Adrenal gland (tissue), 12 donors: ENCODE results near the gene MAP2K1. TPM values are rescaled to one million over a fixed set of nuclear protein-coding genes. Genes with fewer than 3 reads are reported as not detected.

Source experiments
- DNase-seq, 7 donors: peaks; one replicate each; pipeline ENCODE4 v3.0.0-alpha.2; 2019 to 2020
- H3K27ac ChIP-seq, 5 donors: fragments of 200-600 bp; sonication (generic) in 4 of 5; 1 replicate in 3 of 5; 2 replicates in 2 of 5; pipeline versions ENCODE4 v1.5.1 to v1.8.0; 2016 to 2020; ENCODE audit warnings: mild to moderate bottlenecking in 1 of 5
- H3K27me3 ChIP-seq: fragments of 200-600 bp; 2 replicates; pipeline ENCODE4 v1.8.0; 2021
- H3K36me3 ChIP-seq, 2 donors: fragments of 200-600 bp; replicated peaks in 1 of 2; 1 replicate in 1 of 2; 2 replicates in 1 of 2; pipeline versions ENCODE4 v1.5.1 to v1.8.0; 2018 to 2022
- H3K4me1 ChIP-seq, 2 donors: fragments of 200-600 bp; replicated peaks in 1 of 2; 1 replicate in 1 of 2; 2 replicates in 1 of 2; pipeline versions ENCODE4 v1.5.1 to v1.8.0; 2018 to 2021
- H3K4me3 ChIP-seq, 4 donors: fragments of 200-600 bp; sonication (generic) in 3 of 4; one replicate each; pipeline ENCODE4 v1.5.1; 2016 to 2018
- H3K9me3 ChIP-seq, 3 donors: fragments of 200-600 bp; sonication (generic) in 1 of 3; replicated peaks in 1 of 3; 1 replicate in 2 of 3; 2 replicates in 1 of 3; pipeline versions ENCODE4 v1.5.1 to v1.8.0; 2016 to 2021
- POLR2A ChIP-seq, 2 donors: fragments of 450-650 bp; IDR thresholded peaks; one replicate each; pipeline ENCODE4 v1.6.1; 2017; ENCODE audit warnings: antibody characterized with exemption in 2 of 2, mild to moderate bottlenecking in 2 of 2, moderate library complexity in 1 of 2
- WGBS, 4 donors: extraction: QIAGEN DNeasy Blood & Tissue Kit in 2 of 4; methylation state at CpG; one replicate each; pipeline versions ENCODE4 v1.1.5 to v1.1.7; 2013 to 2017; 5-methylcytosine and 5-hydroxymethylcytosine counted together
- intact Hi-C, 2 donors: fragments of 100-400 bp; cut with DNase I; formaldehyde crosslinking; loops; one replicate each; pipeline versions ENCODE4 v1.14.1 to v1.15.0; 2022 to 2023
- polyA plus RNA-seq, 3 donors: library from polyadenylated mRNA; stranded (reverse); fragments of 200-250 nt in 2 of 3; fragments of 350-450 nt in 1 of 3; fragmentation: Illumina TruSeq in 1 of 3; extraction: RNeasy Lipid Tissue Mini Kit (QIAGEN cat#74804) in 1 of 3; gene quantifications; one replicate each; pipeline ENCODE4 v1.2.3, GENCODE V29; 2013 to 2014
- total RNA-seq, 9 donors: library from RNA; depleted of rRNA in 4 of 9; stranded (reverse); fragments of >200 nt in 4 of 9; fragments of 120-200 nt in 1 of 9; fragmentation: NEBNext Ultra II Directional in 1 of 9; extraction: Animal tissue kit (Norgen Biotek cat#: 25700) in 1 of 9; gene quantifications; one replicate each; pipeline versions ENCODE4 v1.1.0 to v1.2.4, GENCODE V29; 2013 to 2023
- TF ChIP-seq, protein P1 (sequence below), 6 experiments: fragments of 450-650 bp in 4 of 6; fragments of 200-600 bp in 2 of 6; sonication (generic) in 1 of 6; IDR thresholded peaks; 1 replicate in 5 of 6; 2 replicates in 1 of 6; pipeline versions ENCODE4 v1.5.1 to v1.8.0; 2016 to 2021; ENCODE audit warnings: antibody characterized with exemption in 6 of 6, mild to moderate bottlenecking in 2 of 6, moderate library complexity in 1 of 6
- donor health status: healthy with polysubstance abuse.
- donor health status: Bipolar disorder and iron deficiency.
- donor health status: DM: yes; HTN: yes; CAD: no.
- donor health status: DM: no; HTN: no; CAD: no.
- donor health status: DM: no; HTN: no; CAD: no.
- donor health status: DM: yes; HTN: yes; CAD: no.

MAP2K1 gene
- total and polyA plus RNA-seq, 12 donors, result 14.0 to 60.0 (median 45.9) TPM

DNA sequence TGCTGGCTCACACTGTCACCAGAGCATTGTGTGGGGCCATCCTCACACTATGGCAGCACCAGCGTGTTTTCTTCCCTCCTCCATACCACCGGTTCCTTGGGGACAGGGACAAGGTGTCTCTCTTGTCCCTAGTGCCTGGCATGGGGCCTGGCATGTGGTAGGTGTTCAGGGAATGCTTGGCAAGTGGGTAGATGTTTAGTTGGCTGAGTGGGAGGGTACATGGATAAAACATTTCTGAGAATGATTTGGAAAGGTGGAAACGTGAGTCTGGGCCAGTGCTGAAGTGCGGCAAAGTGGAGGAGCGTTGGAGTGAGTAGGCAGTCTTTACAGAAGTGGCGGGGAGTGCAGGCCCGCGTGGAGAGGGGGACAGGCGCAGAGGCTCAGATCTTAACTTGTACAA lies 95.8 kb downstream of the MAP2K1 start:
- WGBS, 4 donors, result 92 to 95% (median 94%) methylated on average over 9 of the region's 9 CpGs
- no peak overlapping the region for H3K27ac ChIP-seq
- H3K27me3 ChIP-seq, result no peaks in the 10 kb centered on the region
- H3K4me1 ChIP-seq, result no peaks in the 10 kb centered on the region
- no peaks in the 10 kb centered on the region for H3K9me3 ChIP-seq
- H3K4me3 ChIP-seq, result no peak overlapping the region
- intact Hi-C loops, result no loop called here
- peaks cover 0 to 5% of the 10 kb centered on the region in 2 donors for H3K36me3 ChIP-seq
- no peak for DNase-seq
- TF ChIP-seq POLR2A (IDR thresholded peaks at IDR 0.05), result no peak

- intact Hi-C loops, result no loop called here
- no peaks in the 10 kb centered on the region for H3K4me1 ChIP-seq
- 79 to 97% (median 83%) methylated on average over 3 of the region's 3 CpGs for WGBS, 4 donors
- H3K36me3 ChIP-seq, result peaks cover 0 to 11% of the 10 kb centered on the region in 2 donors
- H3K27ac ChIP-seq, result no peak overlapping the region
- DNase-seq, result no peak
- H3K27me3 ChIP-seq, result no peaks in the 10 kb centered on the region
- TF ChIP-seq, protein P1, sequence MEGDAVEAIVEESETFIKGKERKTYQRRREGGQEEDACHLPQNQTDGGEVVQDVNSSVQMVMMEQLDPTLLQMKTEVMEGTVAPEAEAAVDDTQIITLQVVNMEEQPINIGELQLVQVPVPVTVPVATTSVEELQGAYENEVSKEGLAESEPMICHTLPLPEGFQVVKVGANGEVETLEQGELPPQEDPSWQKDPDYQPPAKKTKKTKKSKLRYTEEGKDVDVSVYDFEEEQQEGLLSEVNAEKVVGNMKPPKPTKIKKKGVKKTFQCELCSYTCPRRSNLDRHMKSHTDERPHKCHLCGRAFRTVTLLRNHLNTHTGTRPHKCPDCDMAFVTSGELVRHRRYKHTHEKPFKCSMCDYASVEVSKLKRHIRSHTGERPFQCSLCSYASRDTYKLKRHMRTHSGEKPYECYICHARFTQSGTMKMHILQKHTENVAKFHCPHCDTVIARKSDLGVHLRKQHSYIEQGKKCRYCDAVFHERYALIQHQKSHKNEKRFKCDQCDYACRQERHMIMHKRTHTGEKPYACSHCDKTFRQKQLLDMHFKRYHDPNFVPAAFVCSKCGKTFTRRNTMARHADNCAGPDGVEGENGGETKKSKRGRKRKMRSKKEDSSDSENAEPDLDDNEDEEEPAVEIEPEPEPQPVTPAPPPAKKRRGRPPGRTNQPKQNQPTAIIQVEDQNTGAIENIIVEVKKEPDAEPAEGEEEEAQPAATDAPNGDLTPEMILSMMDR (IDR thresholded peaks at IDR 0.05), result no peak
- no peak for TF ChIP-seq POLR2A (IDR thresholded peaks at IDR 0.05)
- no peaks in the 10 kb centered on the region for H3K9me3 ChIP-seq
- no peak overlapping the region for H3K4me3 ChIP-seq
These were observed 96.4 kb downstream of the MAP2K1 start for GRCh38 chr15:66483131-66483566.

GRCh38 chr15:66484539-66485112 lies 97.9 kb downstream of the MAP2K1 start:
- no peaks in the 10 kb centered on the region for H3K4me1 ChIP-seq
- WGBS, 4 donors, result 94 to 99% (median 97%) methylated on average over 5 of the region's 5 CpGs
- no peak overlapping the region for H3K27ac ChIP-seq
- TF ChIP-seq, protein P1 (IDR thresholded peaks at IDR 0.05), result no peak
- no peak for TF ChIP-seq POLR2A (IDR thresholded peaks at IDR 0.05)
- no peaks in the 10 kb centered on the region for H3K27me3 ChIP-seq
- peaks cover 0 to 24% of the 10 kb centered on the region in 2 donors for H3K36me3 ChIP-seq
- no peaks in the 10 kb centered on the region for H3K9me3 ChIP-seq
- intact Hi-C loops, result no loop called here
- no peak overlapping the region for H3K4me3 ChIP-seq
- no peak for DNase-seq

DNA sequence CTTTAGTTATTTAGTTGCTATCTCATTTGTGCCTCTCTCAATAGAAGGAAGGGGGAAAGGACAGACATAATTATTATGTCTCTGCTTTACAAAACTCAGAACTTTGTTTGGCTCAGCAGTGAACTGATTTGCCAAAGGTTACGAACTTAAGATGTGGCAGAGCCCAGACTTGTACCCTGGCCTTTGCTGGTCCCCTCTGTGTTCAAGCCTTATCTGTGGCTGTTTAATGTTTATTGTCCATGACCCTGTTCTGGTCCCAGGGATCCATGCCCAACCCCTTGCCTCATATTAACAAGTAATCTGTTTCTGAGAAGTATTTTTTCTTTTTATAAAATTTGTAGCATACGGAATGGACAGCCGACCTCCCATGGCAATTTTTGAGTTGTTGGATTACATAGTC lies 100.2 kb downstream of the MAP2K1 start:
- intact Hi-C loops, result no loop called here
- Histone ChIP-seq H3K4me3 (no peak overlapping the region), H3K27ac (no peak overlapping the region), H3K27me3 (no peaks in the 10 kb centered on the region), H3K36me3 (peaks cover 0 to 39% of the 10 kb centered on the region in 2 donors), H3K9me3 (no peaks in the 10 kb centered on the region), H3K4me1 (no peaks in the 10 kb centered on the region)
- TF ChIP-seq, protein P1 (IDR thresholded peaks at IDR 0.05), result no peak
- no peak for DNase-seq
- 67 to 87% (median 80%) methylated on average over 3 of the region's 3 CpGs for WGBS, 4 donors

DNA sequence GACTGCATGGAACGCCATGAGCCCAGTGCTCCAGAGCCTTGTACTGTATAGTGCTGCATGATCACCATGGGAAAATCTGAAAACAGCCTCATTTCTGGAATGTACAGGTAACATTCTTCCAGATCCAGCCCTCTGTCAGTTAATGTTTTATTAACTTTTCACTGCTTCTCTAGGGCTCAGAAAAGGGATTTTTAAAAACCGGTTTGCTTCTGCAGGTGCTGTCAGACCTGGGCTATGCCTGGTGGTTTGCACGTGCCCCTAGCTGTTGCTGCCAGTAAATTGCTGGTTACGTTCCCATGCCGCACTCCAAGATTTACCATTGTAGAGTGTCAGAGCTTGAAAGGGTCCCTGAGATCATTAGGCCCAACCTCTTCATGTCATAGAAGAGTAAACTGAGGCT lies 101.8 kb downstream of the MAP2K1 start:
- H3K27ac ChIP-seq, result no peak overlapping the region
- intact Hi-C loops, result no loop called here
- no peaks in the 10 kb centered on the region for H3K27me3 ChIP-seq
- DNase-seq, result peak in 1 of 7 donors; percentile 24
- WGBS, 4 donors, result 92 to 96% (median 94%) methylated on average over 5 of the region's 5 CpGs
- H3K9me3 ChIP-seq, result no peaks in the 10 kb centered on the region
- TF ChIP-seq, protein P1 (IDR thresholded peaks at IDR 0.05), result no peak
- TF ChIP-seq POLR2A (IDR thresholded peaks at IDR 0.05), result no peak
- peaks cover 0 to 55% of the 10 kb centered on the region in 2 donors for H3K36me3 ChIP-seq
- no peak overlapping the region for H3K4me3 ChIP-seq
- no peaks in the 10 kb centered on the region for H3K4me1 ChIP-seq
